ENCODE data around the gene SS18. TPM values are rescaled to one million over a fixed set of nuclear protein-coding genes. Genes with fewer than 3 reads are reported as not detected.

The SS18 gene
- total RNA-seq (2016; rRNA removed; fragmentation: Illumina TruSeq; extraction: Trizol) (49.2 and 61.4 TPM in 2 replicates), polyA plus RNA-seq (2011; rRNA removed) (82.7 and 83.2 TPM in 2 replicates), polyA minus RNA-seq (2011; rRNA and poly(A)+ RNA removed; ENCODE audit: low replicate concordance) (114 and 259 TPM in 2 replicates), Bru-seq, nascent RNA (percentile 87 among the genes with signal in this experiment), BruChase-seq, experiment 1, labeled RNA remaining after a 6-hour chase (percentile 82 among the genes with signal in this experiment), BruChase-seq, experiment 2, labeled RNA remaining after a 2-hour chase (percentile 86 among the genes with signal in this experiment)
- total RNA-seq (2016; cell fraction: cytosol; rRNA removed; fragmentation: Illumina TruSeq; extraction: Trizol; ENCODE audit: low read depth), result 10.7 and 13.7 TPM in 2 replicates
- 51.5 and 60.3 TPM in 2 replicates for total RNA-seq (2016; cell fraction: insoluble cytoplasmic fraction; rRNA removed; fragmentation: Illumina TruSeq; extraction: Trizol)
- total RNA-seq (2016; cell fraction: membrane; rRNA removed; fragmentation: Illumina TruSeq; extraction: Trizol), result 21.3 and 25.4 TPM in 2 replicates
- 48.8 and 54.9 TPM in 2 replicates for total RNA-seq (2016; cell fraction: nucleus; rRNA removed; fragmentation: Illumina TruSeq; extraction: Trizol)
- 54.4 and 60.0 TPM in 2 replicates for polyA plus RNA-seq (2011; cell fraction: cytosol; rRNA removed)
- 137 and 298 TPM in 2 replicates for polyA plus RNA-seq (2011; cell fraction: nucleus; rRNA removed)
- polyA plus RNA-seq (2012), result 22.4 and 25.8 TPM in 2 replicates
- polyA plus RNA-seq (2016; cell fraction: cytosol; fragmentation: Illumina TruSeq; extraction: Trizol; ENCODE audit: low read depth), result 2.4 and 2.5 TPM in 2 replicates
- 53.8 and 56.4 TPM in 2 replicates for polyA plus RNA-seq (2016; cell fraction: insoluble cytoplasmic fraction; fragmentation: Illumina TruSeq; extraction: Trizol; ENCODE audit: low read depth)
- 8.0 and 8.3 TPM in 2 replicates for polyA plus RNA-seq (2016; cell fraction: membrane; fragmentation: Illumina TruSeq; extraction: Trizol; ENCODE audit: low read depth)
- 60.3 and 72.6 TPM in 2 replicates for polyA plus RNA-seq (2016; cell fraction: nucleus; fragmentation: Illumina TruSeq; extraction: Trizol; ENCODE audit: insufficient read depth, low read depth)
- polyA minus RNA-seq (2011; cell fraction: cytosol; rRNA and poly(A)+ RNA removed), result 68.2 and 84.6 TPM in 2 replicates
- 156 TPM in 2 replicates for polyA minus RNA-seq (2011; cell fraction: nucleus; rRNA and poly(A)+ RNA removed)
- long read RNA-seq, experiment 1, transcript SS18-201 (10 exons, 1,836 nt), result major isoform, 19 of 31 reads
- long read RNA-seq, experiment 1, partial matches to known transcripts, result 1 of 31 reads
- long read RNA-seq, experiment 1, other reads (novel, unspliced or antisense), result 6 of 31 reads
- long read RNA-seq, experiment 2, transcript SS18-201 (10 exons, 1,836 nt), result major isoform, 12 of 68 reads
- long read RNA-seq, experiment 2, partial matches to known transcripts, result 7 of 68 reads
- long read RNA-seq, experiment 2, other reads (novel, unspliced or antisense), result 49 of 68 reads

- CTCF ChIA-PET (ENCODE audit: low intra/inter-chr PET ratio, low total read pairs), result no interaction called here
- peak within 1 kb of the TSS; percentile 89 for H2AFZ ChIP-seq (ENCODE audit: low read length)
- peak within 1 kb of the TSS; percentile 74 to 85 (median 75) for H3K4me3 ChIP-seq (replicated peaks in 1 of 3; ENCODE audit: insufficient read depth in 1 of 3, low read depth in 2 of 3, low read length in 3 of 3)
- no peaks in the 10 kb centered on the region for H3K9me3 ChIP-seq (ENCODE audit: low read length)
- intact Hi-C loops (cut with micrococcal nuclease; ENCODE audit: unreplicated experiment) (loop anchor here (10.0 kb wide), 1 partner anchor 114 kb away; no protein-coding TSS in a partner anchor), in situ Hi-C loops (cut with HindIII; ENCODE audit: extremely low pct_ligation_motif_present, low pct_unique_long_range_greater_than_20kb) (no loop called here)
- peak within 1 kb of the TSS; percentile 78 for H3K9ac ChIP-seq (ENCODE audit: insufficient read depth, low read depth, low read length)
- H3K36me3 ChIP-seq (replicated peaks in 1 of 2; ENCODE audit: control insufficient read depth in 1 of 2, insufficient read depth in 2 of 2, low read length in 2 of 2), result peaks cover 0 to 13% of the 10 kb centered on the region in 2 experiments; a peak in 3 of 5 replicates
- peak within 1 kb of the TSS; percentile 83 for H3K4me2 ChIP-seq (ENCODE audit: low read depth, low read length)
- peak; percentile 92 for ATAC-seq
- peaks cover 19% of the 10 kb centered on the region for H3K4me1 ChIP-seq (ENCODE audit: insufficient read depth, low read length)
- FAIRE-seq, result no peak
- peak within 1 kb of the TSS; percentile 85 for H3K27ac ChIP-seq (ENCODE audit: extremely low read length, insufficient read depth, low read length)
- BruUV-seq (replicated peaks), result TSS peak; percentile 43
- peak; percentile 85 for DNase-seq (ENCODE audit: low spot score)
- POLR2A ChIA-PET, result no interaction called here
- peaks cover 0 to 3% of the 10 kb centered on the region in 2 experiments; a peak in 1 of 5 replicates for H3K27me3 ChIP-seq (ENCODE audit: control insufficient read depth in 1 of 2, insufficient read depth in 2 of 2, low read length in 2 of 2)
- peaks cover 10% of the 10 kb centered on the region; the same call in 1 of the 2 replicates for H4K20me1 ChIP-seq (ENCODE audit: insufficient read depth, low read length)
- H3K79me2 ChIP-seq (ENCODE audit: insufficient read depth, low read length), result peaks cover 31% of the 10 kb centered on the region
- WGBS (ENCODE audit: low lambda C conversion rate), result 0% methylated on average over 16 of the region's 89 CpGs
- TF ChIP-seq ARNT2 (CRISPR knock-in tag; IDR thresholded peaks at IDR 0.05; ENCODE audit: low read depth), result no peak; the same call in 1 of the 2 replicates
- no peak for TF ChIP-seq NR1H2 (CRISPR knock-in tag; IDR thresholded peaks at IDR 0.05; ENCODE audit: borderline replicate concordance, low read depth)
- peak; percentile 61; the same call in 1 of the 2 replicates for TF ChIP-seq NR0B2 (CRISPR knock-in tag; IDR thresholded peaks at IDR 0.05)
- TF ChIP-seq HNRNPK (IDR thresholded peaks at IDR 0.05; ENCODE audit: low read depth, low read length, poor library complexity, severe bottlenecking), result peak; percentile 30
- 0 out of 2 replicates have a peak, but pooled peaks have one; percentile 21 for TF ChIP-seq MTF1 (CRISPR knock-in tag; IDR thresholded peaks at IDR 0.05)
- TF ChIP-seq DNMT1 (CRISPR knock-in tag; IDR thresholded peaks at IDR 0.05), result no peak
- TF ChIP-seq ZNF709 (CRISPR knock-in tag; IDR thresholded peaks at IDR 0.05), result peak; percentile 1; the same call in 1 of the 2 replicates
- TF ChIP-seq ZNF891 (CRISPR knock-in tag; IDR thresholded peaks at IDR 0.05), result no peak
- TF ChIP-seq SKI (IDR thresholded peaks at IDR 0.05; ENCODE audit: partially characterized antibody), result peak; percentile 14
- TF ChIP-seq MAX (IDR thresholded peaks at IDR 0.05), result peak; percentile 58
- no peak for TF ChIP-seq STAG1 (CRISPR knock-in tag; IDR thresholded peaks at IDR 0.05)
- no peak; the same call in 1 of the 2 replicates for TF ChIP-seq IRX3 (CRISPR knock-in tag; IDR thresholded peaks at IDR 0.05; ENCODE audit: borderline replicate concordance, low read depth)
- no peak for TF ChIP-seq HMG20B (CRISPR knock-in tag; conservative IDR thresholded peaks at IDR 0.05)
- TF ChIP-seq UBTF (CRISPR knock-in tag; IDR thresholded peaks at IDR 0.05), result peak; percentile 91
These were observed at the start of gene SS18 for GRCh38 chr18:26090130-26091046. SS18 (minus strand) TSS chr18:26090613; CDS start chr18:26090569, 44 bp downstream.

Measured in HepG2 (cell line).